SK-N-SH (cell line): Measurements from ENCODE around the gene AKAP6.

ENCODE experiments used
- EZH2phosphoT487 ChIP-seq: fragments of 200-600 bp; sonication (generic); IDR thresholded peaks from 2 replicates; pipeline ENCODE4 v1.6.1; 2017; ENCODE audit warnings: low read depth, mixed run types, mild to moderate bottlenecking, antibody characterized with exemption, moderate library complexity, borderline replicate concordance
- RAD21 ChIP-seq: IDR thresholded peaks from 2 replicates; pipeline ENCODE4 v1.6.1; 2012; ENCODE audit warnings: mild to moderate bottlenecking, low read length
- ZBTB33 ChIP-seq: IDR thresholded peaks from 2 replicates; pipeline ENCODE4 v1.4.0; 2012; ENCODE audit warnings: low read depth, borderline replicate concordance

GRCh38 chr14:32311294-32312009 lies 17.6 kb upstream of the AKAP6 start:
- TF ChIP-seq RAD21, result no peak
- TF ChIP-seq ZBTB33, result no peak
- TF ChIP-seq EZH2phosphoT487, result no peak
